Endothelial cell of umbilical vein (primary cell): ENCODE data around the gene TFAM.

Experiments
- EZH2 ChIP-seq: IDR thresholded peaks from 2 replicates; pipeline ENCODE4 v1.6.1; 2012; ENCODE audit warnings: borderline replicate concordance, low read depth, mild to moderate bottlenecking, moderate library complexity, low read length, inconsistent platforms; ENCODE audit not compliant: severe bottlenecking
- FOS ChIP-seq: IDR thresholded peaks from 2 replicates; pipeline ENCODE4 v1.6.1; 2011; ENCODE audit warnings: mild to moderate bottlenecking, low read length, moderate library complexity, borderline replicate concordance; ENCODE audit not compliant: insufficient read depth
- GATA2 ChIP-seq: IDR thresholded peaks from 2 replicates; pipeline ENCODE4 v1.7.0; 2011; ENCODE audit warnings: low read depth, mild to moderate bottlenecking, moderate library complexity, mixed read lengths, low read length; ENCODE audit not compliant: insufficient read length, insufficient read depth
- JUN ChIP-seq: IDR thresholded peaks from 2 replicates; pipeline ENCODE4 v1.6.1; 2011; ENCODE audit warnings: borderline replicate concordance, low read depth; ENCODE audit not compliant: insufficient read length, insufficient read depth
- MYC ChIP-seq: IDR thresholded peaks from one replicate; pipeline ENCODE4 v1.6.1; 2011; ENCODE audit warnings: mild to moderate bottlenecking, low read depth, low read length
- POLR2A ChIP-seq: IDR thresholded peaks from 2 replicates; pipeline ENCODE4 v1.6.1; 2012; ENCODE audit warnings: low read depth, mild to moderate bottlenecking, control low read depth, low read length
- POLR2AphosphoS5 ChIP-seq: IDR thresholded peaks from 2 replicates; pipeline ENCODE4 v1.6.1; 2012; ENCODE audit warnings: low read depth, mild to moderate bottlenecking, control low read depth, low read length, moderate library complexity; ENCODE audit not compliant: insufficient read depth
- TF ChIP-seq, protein P1 (sequence below), 2 donors: IDR thresholded peaks; 1 replicate in 1 of 2; 2 replicates in 1 of 2; pipeline ENCODE4 v1.5.1; 2011; ENCODE audit warnings: low read length in 2 of 2, mild to moderate bottlenecking in 2 of 2, moderate library complexity in 2 of 2, control low read depth in 1 of 2, inconsistent platforms in 1 of 2, low read depth in 1 of 2; ENCODE audit not compliant: insufficient read depth in 1 of 2; ENCODE audit errors: extremely low read depth in 1 of 2
- TF ChIP-seq, protein P2 (sequence below): IDR thresholded peaks from 2 replicates; pipeline ENCODE4 v1.6.1; 2011; ENCODE audit not compliant: insufficient read depth, insufficient read length

DNA sequence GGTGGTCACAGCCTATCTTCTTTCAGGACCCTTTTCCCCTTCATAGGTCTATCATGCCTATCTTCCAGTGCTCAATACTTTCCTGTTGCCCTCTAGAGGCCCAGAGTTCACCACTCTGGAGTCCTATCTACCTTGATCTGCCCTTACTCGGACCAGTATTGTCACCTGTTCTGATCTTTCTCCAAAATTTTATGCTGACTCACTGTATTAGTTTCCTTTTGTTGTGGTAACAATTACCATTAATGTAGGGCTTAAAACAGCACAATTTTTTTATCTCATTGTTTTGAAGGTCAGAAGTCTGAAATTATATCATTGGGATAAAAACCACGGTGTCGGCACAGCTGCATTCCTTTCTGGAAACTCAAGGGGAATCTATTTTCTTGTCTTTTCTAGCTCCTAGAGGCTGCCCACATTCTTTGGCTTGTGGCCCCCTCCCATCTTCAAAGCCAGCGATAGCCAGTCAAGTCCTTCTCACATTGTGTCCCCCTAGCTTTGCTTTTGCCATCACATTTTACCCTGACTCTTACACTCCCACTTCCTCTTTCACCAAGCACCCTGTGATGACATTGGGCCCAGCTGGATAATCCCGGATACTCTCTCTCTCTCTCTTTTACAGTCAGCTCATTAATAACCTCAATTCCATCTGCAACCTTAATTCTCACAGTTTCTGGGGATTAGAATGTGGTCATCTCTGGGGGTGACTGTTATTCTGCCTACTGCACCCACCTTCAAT, 54.6 kb downstream of the TFAM start:
- TF ChIP-seq JUN (no peak), POLR2A (no peak), POLR2AphosphoS5 (no peak), MYC (no peak), GATA2 (no peak), EZH2 (no peak), FOS (no peak)
- TF ChIP-seq, protein P1, sequence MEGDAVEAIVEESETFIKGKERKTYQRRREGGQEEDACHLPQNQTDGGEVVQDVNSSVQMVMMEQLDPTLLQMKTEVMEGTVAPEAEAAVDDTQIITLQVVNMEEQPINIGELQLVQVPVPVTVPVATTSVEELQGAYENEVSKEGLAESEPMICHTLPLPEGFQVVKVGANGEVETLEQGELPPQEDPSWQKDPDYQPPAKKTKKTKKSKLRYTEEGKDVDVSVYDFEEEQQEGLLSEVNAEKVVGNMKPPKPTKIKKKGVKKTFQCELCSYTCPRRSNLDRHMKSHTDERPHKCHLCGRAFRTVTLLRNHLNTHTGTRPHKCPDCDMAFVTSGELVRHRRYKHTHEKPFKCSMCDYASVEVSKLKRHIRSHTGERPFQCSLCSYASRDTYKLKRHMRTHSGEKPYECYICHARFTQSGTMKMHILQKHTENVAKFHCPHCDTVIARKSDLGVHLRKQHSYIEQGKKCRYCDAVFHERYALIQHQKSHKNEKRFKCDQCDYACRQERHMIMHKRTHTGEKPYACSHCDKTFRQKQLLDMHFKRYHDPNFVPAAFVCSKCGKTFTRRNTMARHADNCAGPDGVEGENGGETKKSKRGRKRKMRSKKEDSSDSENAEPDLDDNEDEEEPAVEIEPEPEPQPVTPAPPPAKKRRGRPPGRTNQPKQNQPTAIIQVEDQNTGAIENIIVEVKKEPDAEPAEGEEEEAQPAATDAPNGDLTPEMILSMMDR (IDR thresholded peaks at IDR 0.05; ENCODE audit: extremely low read depth in 1 of 2, insufficient read depth in 1 of 2, low read depth in 1 of 2, low read length in 2 of 2) = no peak
- TF ChIP-seq, protein P2, sequence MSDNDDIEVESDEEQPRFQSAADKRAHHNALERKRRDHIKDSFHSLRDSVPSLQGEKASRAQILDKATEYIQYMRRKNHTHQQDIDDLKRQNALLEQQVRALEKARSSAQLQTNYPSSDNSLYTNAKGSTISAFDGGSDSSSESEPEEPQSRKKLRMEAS = no peak
